Peyer's patch (tissue), 4 donors: ENCODE measurements around the gene XIRP2.

ENCODE experiments used
- CTCF ChIP-seq, 6 experiments: fragments of 450-650 bp in 4 of 6; fragments of 200-600 bp in 2 of 6; sonication (generic) in 1 of 6; IDR thresholded peaks; one replicate each; pipeline ENCODE4 v1.5.1; 2017 to 2019; ENCODE audit warnings: antibody characterized with exemption in 6 of 6, mild to moderate bottlenecking in 3 of 6, moderate library complexity in 1 of 6
- POLR2A ChIP-seq, 2 donors: fragments of 450-650 bp; IDR thresholded peaks; one replicate each; pipeline ENCODE4 v1.5.1; 2017; ENCODE audit warnings: antibody characterized with exemption in 2 of 2, mild to moderate bottlenecking in 2 of 2, moderate library complexity in 2 of 2

GRCh38 chr2:167005096-167005495 lies 116.8 kb downstream of the XIRP2 start:
- TF ChIP-seq CTCF (IDR thresholded peaks at IDR 0.05) (no peak), POLR2A (IDR thresholded peaks at IDR 0.05) (no peak)
